GM19240 (cell line): Measurements from ENCODE around the gene CES1.
"Not testable (repeated sequence)": the region's sequence is repeated elsewhere in the genome, so short reads cannot be mapped to it uniquely, and the experiment has no call there.

Experiments
- DNase-seq: peaks from one replicate; pipeline ENCODE4 v3.0.0; 2011; ENCODE audit warnings: low spot score; ENCODE audit not compliant: insufficient read length

Gene CES1

DNA sequence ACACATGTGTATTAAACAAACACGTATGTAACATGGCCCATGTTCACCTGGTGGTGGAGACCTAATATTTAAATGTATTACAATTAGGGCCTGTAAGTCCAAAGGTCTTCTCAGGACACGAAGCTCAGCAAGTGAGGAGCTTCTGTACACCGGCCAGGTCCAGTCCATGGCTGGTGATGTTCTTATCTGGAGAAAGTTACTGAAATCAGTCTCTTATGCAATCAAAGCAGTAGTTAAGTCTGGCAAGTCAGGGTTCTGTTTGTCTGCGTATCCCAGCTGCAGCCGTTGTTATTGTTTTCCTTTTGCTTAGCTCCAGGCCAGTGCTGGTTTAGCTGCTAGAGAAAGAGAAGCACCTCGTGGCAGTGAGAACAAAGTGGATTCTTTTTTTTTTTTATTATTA is 41.4 kb downstream of the CES1 start:
- DNase-seq: not testable (repeated sequence)

DNA sequence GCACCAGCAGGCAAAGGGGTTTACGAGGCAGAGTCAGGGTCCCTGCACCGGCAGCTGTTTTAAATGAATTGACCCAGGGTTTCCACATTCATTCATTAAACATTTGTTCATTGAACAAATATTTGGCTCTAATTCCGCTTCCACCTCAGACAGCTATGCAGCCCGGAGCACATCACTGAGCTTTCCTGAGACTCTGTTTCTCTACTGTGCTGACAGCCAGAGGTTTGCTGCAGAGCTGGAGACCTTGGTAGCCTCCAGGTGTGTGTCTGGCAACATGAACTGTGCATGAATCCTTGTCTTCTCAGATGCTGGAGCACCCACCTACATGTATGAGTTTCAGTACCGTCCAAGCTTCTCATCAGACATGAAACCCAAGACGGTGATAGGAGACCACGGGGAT is 42.7 kb downstream of the CES1 start:
- not testable (repeated sequence) for DNase-seq

DNA sequence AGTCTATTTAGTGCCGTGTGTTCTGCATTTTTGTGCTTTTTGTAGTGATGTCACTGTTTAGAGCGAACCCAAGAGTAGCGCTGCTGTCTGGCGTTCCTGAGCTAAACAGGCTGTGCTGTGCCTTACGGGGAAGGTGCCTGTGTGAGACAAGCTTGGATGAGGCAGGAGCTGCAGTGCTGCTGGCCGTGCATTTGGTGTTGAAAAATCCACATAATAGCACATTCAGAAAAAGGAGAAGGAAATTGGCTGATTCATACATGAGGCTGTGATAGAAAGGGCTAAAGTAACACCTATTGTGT is 50.2 kb downstream of the CES1 start:
- DNase-seq: not testable (repeated sequence)

DNA sequence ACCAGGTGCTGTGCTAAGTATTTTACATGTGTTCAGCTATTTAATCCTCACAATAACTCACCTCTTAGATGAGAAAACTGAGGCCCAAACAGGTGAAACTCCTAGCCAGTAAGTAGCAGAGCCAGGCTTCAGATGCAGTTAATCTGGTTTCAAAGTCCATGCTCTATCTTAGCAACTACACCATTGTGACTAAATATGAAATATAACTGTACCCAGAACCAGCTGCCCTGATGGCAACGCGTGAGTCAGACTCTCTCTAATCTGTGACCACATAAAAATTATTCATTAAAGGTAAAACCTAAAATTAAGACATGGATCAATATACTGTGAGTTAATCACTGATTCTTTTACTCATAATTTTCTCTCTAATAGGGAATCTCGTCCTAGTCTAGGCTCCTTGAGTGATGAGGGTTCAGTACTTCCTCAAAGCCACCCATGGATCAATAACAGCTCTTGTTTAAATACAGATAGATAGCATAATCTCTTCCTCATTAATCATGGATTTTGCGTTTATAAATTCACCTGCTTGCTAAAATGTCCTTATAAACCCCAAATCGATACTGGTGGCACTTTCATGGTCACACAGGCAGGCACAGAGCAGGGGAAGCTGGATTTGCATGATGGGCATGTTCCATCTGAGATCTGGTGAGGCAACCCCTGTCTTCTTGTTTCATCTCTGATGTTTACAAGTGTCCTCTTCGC is 50.7 kb downstream of the CES1 start:
- not testable (repeated sequence) for DNase-seq

DNA sequence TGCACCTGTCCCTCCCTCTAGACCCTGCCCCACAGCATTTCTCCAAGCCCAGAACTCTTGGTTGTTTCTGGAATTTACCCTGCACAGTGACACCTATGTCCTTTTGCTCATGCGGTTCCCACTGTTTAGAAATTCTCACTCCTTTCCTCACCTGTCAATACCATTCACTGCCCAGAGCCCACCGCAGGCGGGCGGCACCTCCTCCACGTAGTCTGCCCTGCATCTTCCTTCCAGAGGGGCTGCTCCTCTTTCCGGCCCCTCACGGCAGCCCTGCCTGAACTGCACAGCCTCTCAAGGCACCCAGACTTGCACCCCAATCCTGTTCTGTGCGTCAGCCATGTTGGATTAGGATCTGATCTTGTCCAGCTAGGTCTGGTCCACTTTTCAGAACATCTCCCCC is 51.4 kb downstream of the CES1 start:
- not testable (repeated sequence) for DNase-seq

DNA sequence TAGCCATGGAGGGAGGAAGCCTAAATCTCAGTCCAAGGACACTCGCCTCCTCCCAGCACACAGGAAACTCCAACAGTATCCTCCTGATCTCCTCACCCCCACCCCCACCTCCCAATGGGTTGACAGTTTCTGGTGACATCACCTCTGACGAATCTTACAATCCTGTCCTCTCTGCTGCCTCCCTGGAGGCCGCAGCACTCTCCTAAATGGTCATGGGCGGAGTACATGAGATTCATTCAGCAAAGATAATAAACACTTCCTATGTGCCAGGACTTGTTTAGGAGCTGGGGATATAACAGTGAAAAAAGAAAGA is 52.8 kb downstream of the CES1 start:
- DNase-seq: not testable (repeated sequence)

DNA sequence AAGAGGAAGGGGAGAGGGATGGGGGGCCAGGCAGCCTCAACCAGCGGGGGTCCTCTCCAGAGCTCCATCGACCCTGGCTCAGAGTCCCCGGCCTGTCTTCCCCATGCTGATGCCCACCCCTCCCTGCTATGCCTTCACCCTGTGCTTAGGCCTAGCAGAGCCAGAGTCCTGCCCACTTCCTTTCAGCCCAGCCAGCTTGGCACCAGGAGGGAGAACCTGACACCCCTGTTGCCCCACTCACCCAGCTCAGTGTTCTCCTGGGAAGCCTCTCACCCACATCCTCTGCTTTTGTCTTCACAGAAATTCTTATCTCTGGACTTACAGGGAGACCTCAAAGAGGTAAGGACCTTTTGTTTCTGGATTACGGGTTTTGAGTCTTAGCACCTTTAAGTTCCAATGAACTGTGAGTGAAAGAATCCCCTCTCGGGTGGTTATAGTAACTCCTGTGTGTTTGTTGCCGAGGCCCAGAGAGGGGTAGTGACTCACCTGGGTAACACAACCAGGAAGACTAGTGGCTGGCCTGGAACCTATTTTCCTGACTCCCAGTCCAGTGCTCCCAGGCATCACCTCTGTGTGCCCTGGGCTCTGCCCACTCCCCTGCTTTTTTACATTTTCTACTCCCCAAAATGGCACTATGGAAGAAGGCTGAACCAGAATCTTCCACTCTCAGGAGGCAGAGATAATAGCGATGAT is 53.3 kb downstream of the CES1 start:
- DNase-seq: no peak

DNA sequence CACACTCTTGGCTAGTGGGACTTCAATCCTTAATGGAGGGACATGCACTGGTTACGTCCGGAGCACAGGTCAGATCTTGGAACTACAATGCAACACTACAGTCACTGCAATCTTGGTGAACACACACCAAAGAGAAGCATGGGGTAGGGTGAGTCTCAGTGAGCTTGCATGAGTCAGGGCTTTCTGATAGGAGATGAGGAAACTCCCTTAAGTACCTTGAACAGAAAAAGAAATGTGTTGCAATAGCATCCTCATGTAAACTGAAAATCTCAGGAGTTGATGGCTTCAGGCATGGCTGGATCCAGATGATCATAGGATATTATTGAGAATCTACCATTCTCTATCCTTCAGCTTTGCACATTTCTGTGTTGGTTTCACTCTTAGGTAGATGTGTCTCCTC is 54.1 kb downstream of the CES1 start:
- DNase-seq: no peak

DNA sequence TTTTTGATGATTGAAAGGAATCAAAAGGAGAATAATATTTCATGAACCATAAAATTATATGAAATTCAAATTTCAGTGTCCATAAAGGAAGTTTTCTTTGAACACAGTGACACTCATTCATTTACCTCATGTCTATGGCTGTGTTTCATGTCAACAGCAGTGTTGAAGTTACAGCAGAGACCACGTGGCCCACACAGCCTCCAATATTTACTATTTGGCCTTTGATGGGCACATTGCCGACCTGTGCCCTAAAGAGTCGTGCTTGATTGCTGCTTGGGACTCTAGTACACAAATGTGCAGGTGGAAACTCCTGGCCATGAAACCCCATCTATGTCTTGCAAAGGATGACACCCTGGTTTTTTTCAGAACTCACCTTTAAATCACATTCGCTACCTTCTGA is 57.0 kb downstream of the CES1 start:
- DNase-seq: no peak

DNA sequence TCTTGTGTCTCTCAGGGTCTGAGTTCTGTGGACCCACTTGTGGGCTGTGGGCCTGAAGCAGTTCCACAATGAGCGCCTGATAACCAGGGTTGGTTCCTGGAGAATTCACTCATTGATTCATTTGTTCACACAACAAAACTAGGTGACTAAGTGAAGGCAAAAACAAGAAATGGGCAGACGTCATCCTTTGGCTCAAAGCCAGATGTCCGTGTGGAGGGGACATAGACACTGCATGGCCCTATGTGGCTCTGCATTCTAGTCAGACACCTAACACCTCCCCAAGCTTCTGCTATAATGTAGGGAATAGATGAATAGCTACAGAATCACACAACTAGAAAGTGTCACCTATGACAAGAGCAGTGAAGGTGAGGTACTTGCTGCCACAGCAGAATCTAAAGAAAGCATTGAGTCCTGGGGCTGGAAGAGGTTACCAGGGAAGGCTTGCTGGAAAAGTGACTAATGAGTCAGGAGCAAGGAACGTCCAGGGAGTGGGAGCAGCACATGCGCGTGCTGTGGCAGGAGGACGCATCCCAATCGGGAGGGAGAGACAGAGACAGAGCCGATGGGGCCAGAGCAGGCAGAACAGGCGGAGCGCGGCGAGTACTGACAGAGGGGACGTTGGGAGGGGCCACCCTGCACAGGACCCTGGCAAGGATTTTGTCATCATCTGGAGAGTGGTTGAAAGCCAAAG is 58.9 kb downstream of the CES1 start:
- DNase-seq: no peak

DNA sequence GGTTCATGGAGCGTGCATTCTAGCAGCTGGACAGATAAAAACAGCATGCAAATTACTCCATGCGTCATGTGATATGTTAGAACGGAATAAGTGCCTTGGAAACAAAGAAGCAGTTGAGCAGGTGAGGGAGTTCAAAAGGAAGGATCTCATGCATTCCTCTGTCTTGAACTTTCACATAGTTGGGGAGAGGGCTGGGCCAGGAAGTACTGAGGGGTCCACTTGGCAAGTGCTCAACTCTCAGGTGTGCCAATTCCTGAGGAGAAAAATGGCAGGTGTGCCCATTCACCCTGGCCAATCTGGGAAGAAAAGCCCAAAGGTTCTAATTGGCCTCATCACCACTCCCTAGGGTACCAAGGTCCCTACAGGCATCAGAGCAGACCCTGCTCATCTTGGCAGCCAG is 67.7 kb downstream of the CES1 start:
- DNase-seq: no peak

DNA sequence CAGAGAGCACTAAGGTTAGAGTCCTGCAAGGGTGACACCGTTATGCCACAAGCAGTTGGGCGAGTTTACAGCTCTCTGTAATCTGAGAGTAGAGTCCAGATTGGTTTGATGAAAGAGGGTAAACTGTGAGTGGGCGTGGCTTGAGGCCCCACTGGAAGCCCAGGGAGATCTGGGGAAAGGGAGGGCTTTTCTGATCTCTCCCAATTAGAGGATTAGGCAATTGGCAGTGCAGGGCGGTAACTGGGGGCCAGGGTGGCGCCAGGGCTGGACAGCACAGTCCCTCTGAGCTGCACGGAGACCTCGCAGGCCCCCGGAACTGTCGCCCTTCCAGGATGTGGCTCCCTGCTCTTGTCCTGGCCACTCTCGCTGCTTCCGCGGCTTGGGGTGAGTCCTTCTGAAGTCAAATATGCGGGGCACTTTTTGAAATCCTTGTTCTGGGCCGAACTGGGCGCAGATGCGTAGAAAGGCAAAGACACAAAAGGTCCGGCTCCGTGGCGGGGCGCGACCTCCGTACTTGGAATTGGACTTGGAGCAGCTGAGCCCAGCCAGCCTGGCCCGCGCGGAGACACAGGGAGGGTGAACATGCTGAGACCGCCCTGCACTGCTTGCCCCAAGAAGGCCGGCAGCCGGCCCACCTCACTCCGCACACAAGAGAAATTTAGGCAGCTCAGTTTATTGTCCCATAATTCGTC is 72.4 kb downstream of the CES1 start:
- DNase-seq: no peak

DNA sequence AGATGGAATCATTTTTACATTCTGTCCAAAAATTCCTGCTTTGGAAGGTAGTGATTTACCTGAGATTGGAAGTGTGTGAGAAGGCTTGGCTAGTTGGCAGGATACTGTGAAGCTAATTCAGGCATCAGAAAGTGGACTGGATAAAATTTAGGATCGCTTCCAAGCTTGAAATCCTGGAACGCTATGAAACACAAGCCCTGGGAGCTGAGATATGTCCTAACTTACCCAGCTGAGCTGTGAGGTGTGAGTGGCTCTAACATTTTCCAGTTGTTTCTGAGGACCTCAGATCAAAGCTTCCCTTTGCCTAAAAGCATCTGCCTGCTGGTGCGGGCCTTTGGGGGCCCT is 73.0 kb downstream of the CES1 start:
- not testable (repeated sequence) for DNase-seq

DNA sequence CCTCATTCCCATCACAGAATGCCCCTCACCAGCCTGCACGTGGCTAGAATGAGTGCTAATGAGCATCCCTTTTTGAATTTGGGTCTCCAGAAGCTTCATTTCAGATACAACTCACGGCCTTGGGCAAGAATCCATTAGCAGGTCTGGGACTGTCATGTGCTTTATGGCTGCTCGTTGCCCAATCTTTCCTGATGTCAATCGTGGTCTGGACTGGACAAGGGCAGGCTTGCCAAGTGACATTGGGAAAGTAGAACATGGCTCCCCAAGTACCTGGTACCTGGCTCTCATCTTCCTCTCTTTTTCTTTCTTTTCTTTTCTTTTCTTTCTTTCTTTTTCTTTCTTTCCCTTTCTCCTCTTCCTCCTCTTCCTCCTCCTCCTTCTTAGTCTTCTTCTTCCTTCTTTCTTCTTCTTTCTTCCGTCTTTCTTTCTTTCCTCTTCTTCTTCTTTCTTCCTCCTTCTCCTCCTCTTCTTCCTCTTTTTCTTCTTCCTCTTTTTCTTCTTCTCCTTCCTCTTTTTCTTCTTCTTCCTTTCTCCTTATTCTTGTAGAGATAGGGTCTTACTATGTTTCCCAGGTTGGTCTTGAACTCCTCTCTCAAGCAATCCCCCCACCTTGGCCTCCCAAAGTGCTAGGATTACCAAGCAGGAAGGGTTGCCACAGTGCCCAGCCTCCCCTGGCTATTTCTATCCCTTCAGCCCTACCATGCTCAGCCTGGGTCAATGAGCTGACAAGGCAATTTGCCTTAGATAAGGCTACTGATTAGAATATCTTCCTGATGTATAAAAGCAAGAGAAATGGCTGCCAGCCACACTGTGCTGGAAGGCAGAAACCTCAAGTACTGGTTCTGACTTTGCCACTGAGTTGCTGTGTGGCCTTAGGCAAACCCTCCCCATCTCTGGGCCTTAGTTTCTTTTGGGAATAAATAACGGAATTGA is 75.0 kb downstream of the CES1 start:
- not testable (repeated sequence) for DNase-seq

DNA sequence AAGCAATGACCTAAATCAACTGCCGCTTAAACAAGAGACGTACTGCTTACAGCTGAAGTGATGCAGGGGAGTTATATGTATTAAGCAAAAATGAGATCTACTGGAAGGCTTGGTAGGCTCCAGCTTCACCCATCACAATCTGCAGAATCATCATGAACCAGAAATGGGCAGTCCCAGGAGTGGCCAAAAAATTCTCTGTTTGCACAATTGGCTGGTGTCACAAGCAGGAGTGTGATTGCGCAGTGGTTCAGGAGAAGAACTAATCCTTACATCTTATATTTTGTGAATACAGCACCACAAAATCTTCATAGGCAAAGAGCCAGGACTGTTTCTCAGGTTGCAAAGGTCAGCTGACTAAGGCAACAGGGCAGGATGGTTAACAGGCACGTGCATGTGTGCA is 75.9 kb downstream of the CES1 start:
- DNase-seq: no peak

DNA sequence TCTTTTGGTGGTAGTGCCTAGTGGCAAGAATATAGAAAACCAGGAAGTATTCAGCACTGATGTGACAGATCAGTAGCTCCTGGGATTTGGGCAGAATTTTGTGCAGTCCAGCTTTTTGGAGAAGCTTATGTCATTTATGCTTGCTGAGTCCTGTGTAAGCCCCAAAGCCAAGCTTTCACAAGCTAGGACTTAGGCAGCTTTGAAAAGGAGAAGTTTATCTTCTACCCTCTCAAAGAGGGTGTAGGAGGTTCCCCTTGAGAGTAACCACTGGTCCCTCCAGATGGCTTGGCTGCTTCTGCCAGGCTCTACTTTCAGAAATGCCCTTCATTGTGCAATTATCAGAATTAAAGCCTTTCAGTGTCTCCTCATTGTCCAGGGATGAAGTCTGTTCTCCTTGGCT is 78.8 kb downstream of the CES1 start:
- no peak for DNase-seq

DNA sequence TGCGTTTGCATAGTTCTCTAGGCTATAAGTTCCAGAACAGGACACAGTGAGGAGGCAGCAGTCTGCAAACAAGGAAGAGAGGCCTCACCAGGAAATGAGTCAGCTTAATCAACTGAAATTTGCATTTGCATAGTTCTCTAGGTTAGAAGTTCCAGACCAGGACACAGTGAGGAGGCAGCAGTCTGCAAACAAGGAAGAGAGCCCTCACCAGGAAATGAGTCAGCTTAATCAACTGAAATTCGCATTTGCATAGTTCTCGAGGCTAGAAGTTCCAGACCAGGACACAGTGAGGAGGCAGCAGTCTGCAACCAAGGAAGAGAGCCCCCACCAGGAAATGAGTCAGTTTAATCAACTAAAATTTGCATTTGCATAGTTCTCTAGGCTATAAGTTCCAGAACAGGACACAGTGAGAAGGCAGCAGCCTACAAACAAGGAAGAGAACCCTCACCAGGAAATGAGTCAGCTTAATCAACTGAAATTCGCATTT is 79.7 kb downstream of the CES1 start:
- DNase-seq: not testable (repeated sequence)
